Measurements from ENCODE around the gene CUL7.

DNA sequence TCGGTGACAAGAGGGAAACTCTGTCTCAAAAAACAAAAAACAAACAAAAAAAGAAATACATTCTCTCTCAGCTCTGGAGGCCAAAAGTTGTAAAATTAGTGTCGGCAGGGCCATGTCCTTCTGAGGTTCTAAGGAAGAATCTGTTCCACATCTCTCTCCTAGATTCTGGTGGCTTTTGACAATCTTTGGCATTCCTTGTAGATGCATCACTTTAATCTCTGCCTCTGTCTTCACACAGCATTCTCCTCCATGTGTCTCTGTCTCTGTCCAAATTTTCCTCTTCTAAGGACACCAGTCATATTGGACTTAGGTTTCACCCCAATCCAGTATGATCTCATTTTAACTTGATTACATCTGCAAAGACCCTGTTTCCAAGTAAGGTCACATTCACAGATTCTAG lies 60.2 kb downstream of the CUL7 start:
- no peak for TF ChIP-seq CEBPB (IDR thresholded peaks at IDR 0.05; ENCODE audit: borderline replicate concordance in 1 of 2, low read depth in 2 of 2, low read length in 2 of 2)
- no peak for TF ChIP-seq ZNF274 (IDR thresholded peaks at IDR 0.05; ENCODE audit: insufficient read depth, insufficient read length)

Data from GM12878 (cell line).